ENCODE results near the gene RPS6KA2.
A peak's percentile ranks its signal among the peaks of the same experiment; 100 is the strongest.
"Not testable (repeated sequence)": the region's sequence is repeated elsewhere in the genome, so short reads cannot be mapped to it uniquely, and the experiment has no call there.

Gene RPS6KA2

DNA sequence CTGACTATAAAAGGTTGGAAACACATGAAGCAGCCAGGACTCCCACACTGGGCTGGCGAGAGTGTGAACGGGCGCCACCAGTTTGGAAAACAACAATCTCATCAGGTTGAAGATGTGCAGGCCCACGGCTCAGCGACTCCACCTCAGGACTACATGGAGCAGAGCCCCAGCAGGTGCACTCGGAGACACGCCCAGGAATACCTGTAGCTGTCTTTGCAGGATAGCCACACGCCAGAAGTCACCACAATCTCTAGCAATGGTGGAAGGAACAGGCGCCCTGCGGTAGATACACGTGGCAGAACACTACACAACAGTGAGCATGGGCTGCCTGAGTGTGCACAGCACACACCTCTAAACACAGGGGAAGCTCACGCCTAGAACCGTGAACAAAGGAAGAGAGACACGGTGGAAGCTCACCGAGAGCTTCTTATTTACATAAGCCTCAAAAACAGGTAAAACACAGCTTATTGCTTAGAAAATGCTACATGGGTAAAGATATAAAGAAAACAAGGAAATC, 28.7 kb upstream of the RPS6KA2 start:
- no peak for DNase-seq

DNA sequence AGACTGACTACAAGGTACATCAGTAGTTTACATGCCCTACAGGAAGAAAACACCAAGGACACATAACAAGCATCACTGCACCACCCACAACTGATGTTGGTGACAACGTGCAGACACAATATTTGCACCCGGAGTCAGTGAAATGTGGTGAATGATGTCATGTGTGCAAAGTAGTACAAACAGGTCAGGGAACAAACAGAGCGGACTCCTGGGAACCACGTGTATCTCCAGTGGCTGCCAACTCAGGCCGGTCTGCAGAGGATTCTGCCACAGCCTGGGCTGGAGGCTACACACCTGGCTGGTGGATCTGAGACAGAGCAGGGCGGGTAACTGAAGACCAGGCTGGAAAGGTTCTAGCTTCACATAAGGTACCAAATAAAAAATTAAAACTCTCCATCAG, 28.2 kb upstream of the RPS6KA2 start:
- DNase-seq: peak; percentile 71

DNA sequence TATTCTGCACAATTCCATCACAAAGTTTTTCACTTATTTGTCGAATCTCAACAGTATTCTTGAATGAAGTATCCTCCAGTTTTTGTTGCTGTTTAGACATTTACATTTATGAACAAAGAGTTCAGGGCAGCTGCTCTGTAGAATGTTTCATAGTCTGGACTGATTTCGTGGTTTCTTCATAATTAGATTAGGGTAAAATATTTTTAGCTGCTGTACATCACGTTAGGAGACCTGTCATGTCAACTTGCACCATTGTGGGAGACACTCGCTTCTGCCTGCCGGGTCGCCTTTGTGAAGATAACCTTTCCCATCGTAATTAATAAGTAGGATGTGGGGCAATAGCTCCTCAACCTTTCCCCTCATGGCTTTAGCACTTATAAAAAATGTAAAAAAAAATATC, 27.5 kb upstream of the RPS6KA2 start:
- no peak for DNase-seq

DNA sequence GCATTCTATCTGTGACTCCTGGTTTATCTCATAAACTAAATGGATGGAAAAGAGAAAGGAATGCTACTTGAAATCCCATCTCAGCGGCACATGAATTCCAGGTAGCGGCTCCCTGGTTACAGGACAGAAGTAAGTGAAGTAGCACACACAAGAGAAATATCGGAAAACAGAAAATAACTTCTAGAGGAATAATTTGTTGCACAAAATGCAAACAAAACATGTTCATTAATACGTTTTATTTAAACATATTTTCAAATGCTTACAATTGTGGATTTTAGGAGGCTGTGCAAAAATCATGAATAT, 26.5 kb upstream of the RPS6KA2 start:
- no peak for DNase-seq

DNA sequence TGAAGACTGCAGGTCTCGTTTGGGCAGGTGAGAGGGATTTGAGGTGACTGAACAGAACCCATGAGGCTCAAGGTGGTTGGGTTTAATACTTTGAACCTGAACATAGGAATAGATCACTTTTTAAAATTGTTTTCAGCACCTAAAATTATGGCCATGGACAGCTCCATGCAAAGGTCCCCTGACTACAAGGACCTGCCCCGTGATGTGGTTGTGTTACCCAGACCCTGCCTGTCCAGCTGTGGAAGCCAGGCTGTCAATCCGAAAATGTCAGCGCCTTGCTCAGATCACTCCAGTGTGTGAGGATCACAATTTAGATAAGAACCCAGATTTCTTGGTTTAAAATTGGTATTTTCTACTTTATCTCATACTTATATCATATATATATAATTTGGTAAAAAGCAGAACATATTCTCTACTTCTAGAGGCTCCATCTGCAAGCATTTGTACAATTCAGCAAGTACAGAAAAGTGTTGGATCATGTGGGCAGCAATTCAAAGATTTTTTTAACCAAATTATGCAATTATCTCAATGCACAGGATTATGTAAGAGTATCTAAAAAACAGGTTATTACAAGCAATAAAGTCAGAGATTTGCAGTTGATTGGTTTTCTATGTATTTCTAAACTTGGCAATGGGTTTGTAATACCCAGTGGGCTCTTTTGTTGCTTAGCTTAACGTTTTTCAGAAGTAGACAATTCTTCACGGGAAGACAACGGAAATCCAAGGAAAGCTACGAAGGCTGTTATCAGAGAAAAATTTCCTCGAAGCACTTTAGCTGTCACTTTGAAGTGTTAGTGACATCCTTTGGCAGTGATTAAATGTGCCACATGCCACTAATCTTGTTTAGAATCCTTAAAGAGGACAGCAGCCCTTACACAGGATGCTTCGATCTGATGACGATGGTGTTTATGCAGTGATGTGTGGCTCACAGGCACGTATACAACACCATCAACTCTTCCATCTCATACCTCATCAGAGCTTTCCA, 24.1 kb upstream of the RPS6KA2 start:
- DNase-seq: no peak

DNA sequence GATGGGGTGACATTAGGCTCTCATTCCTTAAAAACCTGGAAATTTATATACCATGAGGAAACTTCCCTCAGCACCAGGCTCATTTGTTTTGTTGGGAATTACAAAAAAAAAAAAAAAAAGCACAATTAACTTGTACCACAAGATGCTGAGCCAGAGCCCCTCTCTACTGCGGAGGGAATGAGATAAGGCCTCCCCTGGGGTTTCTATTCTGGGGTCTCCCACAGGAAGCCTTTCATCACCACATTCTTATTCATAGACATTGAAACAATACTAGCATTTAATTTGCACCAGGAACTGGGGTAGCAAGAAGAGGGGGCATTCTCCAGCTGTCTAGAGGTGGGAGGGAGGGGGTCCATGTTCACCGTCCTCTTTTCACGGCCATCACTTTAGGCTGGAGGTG, 23.0 kb upstream of the RPS6KA2 start:
- DNase-seq: no peak

DNA sequence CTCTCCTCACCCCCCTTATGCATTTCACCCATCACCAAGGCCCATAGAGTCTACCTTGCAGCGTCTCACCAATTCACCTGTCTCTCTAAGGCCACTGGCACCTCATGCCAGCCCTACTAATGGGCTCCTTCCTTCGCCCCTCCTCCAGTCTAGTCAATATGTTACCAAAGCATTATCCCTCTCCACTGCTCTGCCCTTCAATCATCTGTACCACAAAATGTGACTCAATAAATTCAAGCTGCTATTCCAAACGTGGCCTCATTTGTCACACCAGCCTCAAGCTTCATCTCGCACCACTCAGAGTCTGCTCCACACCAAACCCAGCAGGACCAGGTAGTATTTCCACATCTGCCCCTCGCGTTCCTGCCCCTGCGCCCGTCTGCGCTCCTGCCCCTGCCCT, 21.8 kb upstream of the RPS6KA2 start:
- DNase-seq: no peak

DNA sequence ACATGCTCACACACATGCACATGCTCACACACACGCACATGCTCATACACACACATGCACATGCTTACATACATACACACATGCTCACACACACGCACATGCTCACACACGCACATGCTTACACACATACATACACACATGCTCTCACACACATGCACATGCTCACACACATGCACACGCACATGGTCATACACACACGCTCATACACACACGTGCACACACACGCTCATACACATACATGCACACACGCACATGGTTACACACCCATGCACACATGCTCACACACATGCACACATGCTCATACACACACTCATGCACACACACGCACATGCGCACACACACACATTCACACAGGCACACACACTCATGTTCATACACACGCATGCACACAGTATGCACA, 20.8 kb upstream of the RPS6KA2 start:
- DNase-seq: no peak

DNA sequence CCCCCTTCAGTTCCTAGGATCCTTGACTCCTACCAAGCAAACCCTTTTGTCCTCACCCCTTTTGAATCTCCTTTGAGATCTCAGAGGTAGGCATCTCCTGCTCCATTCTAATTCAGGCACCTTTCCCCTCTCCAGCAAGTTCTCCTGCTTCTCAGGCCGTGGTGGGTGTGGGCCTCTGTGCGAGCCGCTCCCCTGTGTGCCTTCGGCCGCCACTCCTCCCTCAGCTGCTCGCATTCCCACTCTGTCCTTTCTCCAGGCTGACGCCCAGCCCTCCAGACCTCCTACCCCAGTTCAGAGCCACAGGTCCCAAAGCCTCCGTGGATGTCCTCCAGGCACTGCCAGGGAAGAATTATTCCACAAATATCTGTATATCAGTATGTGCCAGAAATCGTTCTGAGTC, 19.7 kb upstream of the RPS6KA2 start:
- no peak for DNase-seq

DNA sequence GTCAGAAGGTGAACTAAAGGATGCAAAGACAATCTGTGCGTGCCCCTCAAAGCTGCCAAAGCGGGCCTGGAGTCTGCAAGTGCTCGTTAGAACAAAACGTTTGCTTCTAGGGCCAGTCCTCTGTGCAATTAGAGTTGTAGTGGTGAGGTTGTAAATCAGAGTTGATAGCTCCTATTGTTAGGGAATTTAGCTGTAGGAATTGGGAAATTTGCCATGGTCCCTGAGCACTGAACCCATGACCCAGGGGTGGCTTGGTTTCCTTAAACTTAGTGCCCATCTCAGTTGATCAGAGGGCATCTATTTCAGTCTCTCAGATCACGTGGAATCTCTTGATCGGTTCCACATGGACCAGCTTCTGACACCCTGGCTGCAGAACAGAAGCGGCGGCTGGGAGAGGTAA, 18.8 kb upstream of the RPS6KA2 start:
- DNase-seq: no peak

DNA sequence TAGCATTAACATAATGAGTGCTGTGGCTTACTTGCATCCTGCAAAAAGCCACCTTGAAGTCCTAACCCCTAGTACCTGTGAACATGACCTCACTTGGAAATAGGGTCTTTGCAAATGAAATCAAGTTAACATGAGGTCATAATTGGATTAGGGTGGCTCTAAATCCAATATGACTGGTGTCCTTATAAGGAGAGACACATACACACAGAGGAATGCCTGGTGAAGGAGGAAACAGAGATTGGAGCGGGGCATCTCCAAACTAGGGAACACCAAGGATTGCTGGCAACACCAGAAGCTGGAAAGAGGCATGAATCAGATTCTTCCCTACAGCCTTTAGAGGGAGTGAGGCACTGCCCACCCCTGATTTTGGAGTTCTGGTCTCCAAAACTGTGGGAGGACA, 17.6 kb upstream of the RPS6KA2 start:
- no peak for DNase-seq

DNA sequence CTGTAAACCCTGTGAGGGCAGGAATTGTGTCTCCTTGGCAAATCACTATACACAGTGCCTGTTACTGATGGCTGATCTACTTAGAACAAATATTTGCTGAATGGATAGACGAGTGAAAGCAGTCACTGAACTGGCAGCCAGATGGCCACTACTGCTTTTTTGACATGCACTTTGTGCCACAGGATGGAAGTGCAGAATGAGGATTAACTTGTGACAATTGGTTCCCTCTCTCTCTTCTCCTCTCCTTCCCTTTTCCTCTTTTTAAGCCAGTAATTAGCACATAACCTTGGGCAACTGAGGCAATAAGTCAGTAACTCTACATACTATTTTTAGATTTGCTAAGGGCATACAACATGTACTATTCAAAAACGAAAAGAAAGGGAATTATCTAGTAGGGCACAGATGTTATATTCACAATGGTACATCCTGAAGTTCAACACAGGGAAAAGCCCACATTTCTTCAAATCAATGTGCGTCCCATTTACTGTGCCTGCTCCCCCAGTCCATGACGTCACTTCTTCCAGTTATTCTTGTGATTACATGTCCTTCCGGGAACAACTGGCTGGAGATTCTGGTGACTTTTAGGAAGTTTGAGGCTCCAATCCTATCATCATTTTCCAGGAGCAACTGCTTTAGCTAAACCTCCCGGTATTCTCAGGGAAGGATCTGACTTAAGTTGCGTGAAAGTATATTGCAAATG, 17.0 kb upstream of the RPS6KA2 start:
- no peak for DNase-seq

DNA sequence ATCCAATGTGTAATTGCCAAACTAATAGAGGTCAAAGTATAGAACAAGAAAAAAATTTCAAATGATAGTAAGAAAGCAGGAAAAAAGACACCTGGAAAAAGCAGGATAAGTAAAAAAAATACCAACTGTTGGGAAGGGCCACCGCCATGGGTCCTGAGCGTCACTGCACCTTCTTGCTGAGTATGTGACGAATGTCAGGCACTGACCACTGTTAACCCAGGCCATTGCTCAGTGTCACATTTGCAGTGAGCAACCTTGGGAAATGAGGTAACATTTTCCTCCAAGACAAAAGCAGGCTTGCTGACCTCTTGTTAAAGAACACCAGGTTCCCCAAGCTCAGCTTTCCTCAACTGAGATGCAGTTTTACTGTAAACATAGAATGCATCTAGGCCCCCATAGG, 15.6 kb upstream of the RPS6KA2 start:
- DNase-seq: no peak

DNA sequence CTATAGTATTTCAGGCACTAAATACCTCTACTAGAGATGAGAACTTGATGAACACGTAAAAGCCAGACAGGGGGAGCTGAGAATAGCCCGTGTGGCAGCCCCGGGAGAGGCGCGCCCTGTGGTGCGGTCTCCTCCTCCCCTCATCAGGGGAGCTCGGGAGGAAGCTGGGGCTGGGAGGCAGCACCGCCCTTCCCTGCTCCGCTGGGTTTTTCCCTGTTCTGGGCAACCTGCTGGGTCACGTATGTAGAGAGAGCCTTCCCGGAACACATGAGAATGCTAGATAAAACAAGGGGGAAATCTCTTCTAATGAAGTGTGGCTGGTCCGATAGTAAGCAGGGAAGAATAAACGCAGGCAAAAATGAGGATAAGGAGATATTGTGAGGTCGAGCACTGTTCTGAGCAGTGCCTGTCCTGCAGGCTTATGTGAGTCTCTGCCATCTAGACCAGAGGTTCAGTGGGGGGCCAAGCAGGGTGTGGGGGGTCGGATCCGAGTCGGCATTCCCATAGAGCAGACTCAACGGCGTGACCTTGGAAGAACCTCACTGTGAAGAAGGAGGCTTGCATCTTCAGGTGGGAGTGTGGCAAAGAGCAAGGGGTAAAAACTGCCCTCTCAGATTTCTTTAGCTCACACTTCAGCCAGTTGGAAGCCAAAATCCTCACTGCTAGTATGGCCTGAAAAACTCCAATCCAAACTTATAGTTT, 13.4 kb upstream of the RPS6KA2 start:
- DNase-seq: no peak

DNA sequence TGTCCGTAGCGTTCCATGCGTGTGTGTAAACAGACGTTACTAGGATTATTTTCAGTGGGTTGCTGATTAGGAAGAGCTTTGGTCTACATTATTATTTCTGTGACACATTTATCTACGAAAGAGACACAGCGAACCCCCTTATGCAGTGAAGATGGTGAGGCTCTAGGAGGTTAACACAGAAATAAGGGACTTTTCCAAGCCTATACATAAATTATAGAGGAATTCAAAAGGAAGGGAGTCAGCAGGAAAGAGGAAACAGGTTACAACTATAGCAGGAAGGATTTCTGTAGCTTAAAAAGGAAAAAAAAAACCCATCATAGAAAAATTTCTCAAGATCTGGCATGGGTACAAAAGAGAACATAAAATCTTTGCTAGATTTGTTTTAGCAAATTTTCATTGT, 12.9 kb upstream of the RPS6KA2 start:
- DNase-seq: no peak

DNA sequence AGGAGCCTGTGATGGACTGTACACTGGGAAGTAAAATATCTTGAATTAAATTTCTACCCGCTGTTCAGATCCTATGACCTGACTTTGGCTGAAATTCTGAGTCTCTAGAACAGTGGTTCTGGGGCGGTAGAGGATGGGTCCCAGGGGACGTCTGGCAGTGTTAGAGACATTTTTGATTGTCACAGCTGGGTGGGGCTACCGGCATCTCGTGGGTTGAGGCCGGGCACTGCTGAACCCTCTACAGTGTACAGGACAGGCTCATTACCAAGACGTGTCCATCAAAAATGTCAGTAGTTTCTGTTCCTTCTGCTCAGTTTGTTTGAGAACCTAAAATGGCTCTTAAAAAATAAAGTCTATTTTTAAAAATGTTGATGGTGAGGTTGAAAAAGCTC, 11.5 kb upstream of the RPS6KA2 start:
- no peak for DNase-seq

DNA sequence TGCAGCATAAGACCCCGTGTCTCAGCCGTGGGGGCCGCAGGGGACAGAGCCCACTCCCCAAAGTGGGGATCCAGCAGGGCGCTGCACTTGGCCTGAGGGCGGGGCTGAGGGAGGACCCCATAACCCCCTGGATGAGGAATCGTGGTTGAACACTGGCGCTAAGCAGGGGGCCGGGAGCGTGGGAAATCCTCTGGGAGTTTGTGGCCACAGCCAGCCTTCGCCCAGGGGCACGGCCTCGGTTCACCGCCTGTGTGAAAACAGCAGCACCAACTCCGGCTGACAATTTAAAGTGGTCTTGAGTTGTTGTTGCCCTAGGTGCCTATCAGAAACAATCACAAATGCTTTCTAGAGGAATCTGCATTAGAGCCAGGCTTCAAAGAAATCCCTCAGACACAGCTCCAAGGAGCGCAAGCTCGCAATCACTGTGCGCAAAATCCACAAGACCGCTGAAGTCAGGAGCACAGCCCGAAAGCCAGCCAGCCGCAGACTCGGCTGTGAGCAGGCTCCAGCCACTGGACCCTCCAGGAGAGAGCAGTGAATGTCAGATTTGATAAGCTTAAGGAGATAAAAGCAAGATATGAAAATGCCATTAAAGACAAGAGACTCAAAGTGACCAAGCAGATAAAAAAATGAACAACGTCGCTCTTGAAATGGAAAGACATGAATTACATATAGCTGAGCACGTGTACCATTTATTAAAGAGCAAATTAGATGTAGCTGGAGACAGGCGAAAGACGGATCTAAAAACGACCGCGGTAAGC, 10.9 kb upstream of the RPS6KA2 start:
- DNase-seq: no peak

DNA sequence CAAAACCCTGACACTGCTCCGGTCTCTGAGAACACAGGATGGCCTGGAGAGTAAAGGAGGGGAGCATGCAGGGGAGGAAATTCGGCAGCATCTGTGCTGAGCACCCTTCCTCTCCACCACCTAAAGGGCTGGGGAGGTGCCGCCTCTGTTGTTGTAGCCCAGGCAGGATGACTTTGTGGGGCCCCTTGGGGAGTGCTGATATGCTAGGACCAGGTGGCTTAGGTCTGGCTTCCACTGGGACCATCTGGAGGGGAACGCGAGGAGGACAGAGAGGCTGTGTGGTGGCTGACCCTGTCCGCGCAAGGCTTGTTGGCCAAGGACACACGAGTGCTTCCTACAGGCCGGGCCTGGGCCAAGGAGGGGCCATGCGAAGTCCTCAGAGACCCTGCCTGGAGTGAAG, 9.9 kb upstream of the RPS6KA2 start:
- no peak for DNase-seq

DNA sequence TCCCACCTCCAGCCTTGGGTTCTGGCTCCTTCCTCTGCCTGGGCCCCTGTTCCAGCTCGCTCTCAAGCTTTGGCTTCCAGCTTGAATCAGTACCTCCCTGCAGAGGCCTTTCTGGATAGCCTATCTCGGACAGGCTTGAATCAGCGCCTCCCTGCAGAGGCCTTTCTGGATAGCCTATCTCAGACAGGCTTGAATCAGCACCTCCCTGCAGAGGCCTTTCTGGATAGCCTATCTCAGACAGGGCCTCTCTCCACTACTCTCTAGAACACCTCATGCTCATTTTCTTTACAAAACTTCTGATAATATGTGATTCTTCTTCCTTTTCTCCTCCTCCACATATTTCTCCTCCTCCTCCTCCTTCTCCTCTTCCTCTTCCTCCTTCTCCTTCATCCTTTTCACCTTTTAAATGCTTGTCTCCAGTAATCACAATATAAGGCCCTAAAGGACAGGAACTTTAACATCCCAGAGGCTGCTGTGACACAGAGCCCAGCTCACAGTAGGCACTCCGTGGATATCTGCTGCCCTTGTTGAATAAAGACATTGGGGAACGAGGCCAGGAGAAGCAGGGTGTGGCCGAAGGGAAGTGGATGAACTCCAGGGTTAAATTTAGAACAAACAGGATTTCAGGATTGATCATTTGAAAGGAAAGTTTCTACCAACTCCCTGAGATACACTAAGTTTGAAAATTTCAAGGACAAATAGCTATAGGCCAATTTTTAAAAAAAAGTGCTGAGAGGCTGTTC, 9.3 kb upstream of the RPS6KA2 start:
- DNase-seq: no peak

DNA sequence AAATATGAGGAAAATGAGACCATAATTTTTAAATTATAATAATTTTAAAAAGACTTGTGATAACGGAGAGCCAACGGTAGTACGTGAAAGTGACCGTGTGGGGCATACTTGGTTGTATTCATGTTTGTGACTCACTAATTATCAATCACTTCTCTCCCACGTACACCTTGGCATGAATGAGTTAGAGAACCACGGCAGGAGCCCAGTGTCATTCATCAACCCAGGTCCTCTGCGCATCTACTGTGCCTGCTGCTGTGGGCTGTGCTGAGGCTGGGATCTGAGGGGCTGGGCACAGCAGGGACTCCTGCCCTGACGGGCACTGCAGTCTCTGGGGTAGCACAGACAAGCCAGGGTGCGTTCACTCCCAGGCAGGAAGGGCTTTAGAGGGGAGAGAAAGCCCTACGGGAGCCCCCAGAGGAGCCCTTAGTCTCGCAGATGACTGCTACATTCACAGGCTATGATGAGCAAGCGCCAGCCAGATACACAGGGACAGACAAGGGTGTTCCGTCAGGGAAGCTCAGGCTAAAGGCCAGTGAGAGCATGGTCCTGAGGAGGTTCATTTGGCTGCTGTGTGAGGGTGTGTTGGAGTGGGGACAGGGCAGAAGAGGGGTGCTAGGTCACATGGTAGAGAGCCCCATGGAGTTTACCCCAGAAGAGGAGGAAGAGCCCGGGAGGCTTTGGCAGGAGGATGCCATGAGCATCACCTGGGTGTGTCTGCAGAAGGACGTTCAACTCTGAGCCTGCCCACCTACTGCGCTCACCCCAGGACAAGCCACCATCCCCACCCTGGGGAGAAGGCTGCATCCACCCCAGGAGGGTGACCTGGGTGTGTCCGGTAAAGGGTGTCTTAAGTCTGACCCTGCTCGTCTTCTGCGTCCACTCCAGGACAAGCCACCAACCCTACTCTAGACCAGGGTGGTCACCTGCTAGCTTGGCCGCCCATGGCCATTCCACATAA, 8.2 kb upstream of the RPS6KA2 start:
- DNase-seq: no peak

DNA sequence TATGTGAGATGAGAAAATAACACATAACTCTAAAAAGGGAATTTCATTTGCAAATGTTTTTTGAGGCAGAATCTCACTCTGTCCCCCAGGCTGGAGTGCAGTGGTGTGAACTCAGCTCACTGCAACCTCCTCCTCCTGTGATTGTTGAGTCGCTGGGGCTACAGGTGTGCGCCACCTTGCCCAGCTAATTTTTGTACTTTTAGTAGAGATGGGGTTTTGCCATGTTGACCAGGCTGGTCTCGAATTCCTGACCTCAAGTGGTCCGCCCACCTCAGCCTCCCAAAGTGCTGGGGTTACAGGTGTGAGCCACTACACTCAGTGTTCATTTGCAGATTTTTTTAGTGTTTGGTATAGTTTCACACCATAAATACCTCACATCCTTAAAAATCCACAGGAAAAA, 7.5 kb upstream of the RPS6KA2 start:
- DNase-seq: not testable (repeated sequence)

Measured in NCI-H2029 (cell line).